Smooth muscle cell (in vitro differentiated cells): ENCODE measurements around the gene TRIM40. TPM values are rescaled to one million over a fixed set of nuclear protein-coding genes. Genes with fewer than 3 reads are reported as not detected.

Source experiments
- DNase-seq: peaks from one replicate; lab custom pipeline; 2025; ENCODE audit not compliant: unreplicated experiment; lab: John Stamatoyannopoulos, UW
- H2AFZ ChIP-seq: fragments of 200-600 bp; sonication (generic); 2 replicates; pipeline ENCODE4 v1.6.0; 2016; ENCODE audit warnings: antibody characterized with exemption, low read depth, mild to moderate bottlenecking
- H3F3A ChIP-seq: fragments of 200-600 bp; sonication (generic); 2 replicates; pipeline ENCODE4 v1.6.0; 2017; ENCODE audit warnings: antibody characterized with exemption, low read depth
- H3K27ac ChIP-seq: fragments of 200-600 bp; sonication (generic); 2 replicates; pipeline ENCODE4 v1.5.1; 2016; ENCODE audit warnings: low read depth, mild to moderate bottlenecking
- H3K27me3 ChIP-seq: fragments of 200-600 bp; sonication (generic); 2 replicates; pipeline ENCODE4 v1.6.1; 2016; ENCODE audit warnings: low read depth, mild to moderate bottlenecking
- H3K36me3 ChIP-seq: fragments of 200-600 bp; sonication (generic); 2 replicates; pipeline ENCODE4 v1.5.1; 2016; ENCODE audit warnings: low read depth
- H3K4me1 ChIP-seq: fragments of 200-600 bp; sonication (generic); 2 replicates; pipeline ENCODE4 v1.5.1; 2016; ENCODE audit warnings: low read depth
- H3K4me2 ChIP-seq: fragments of 200-600 bp; sonication (generic); 2 replicates; pipeline ENCODE4 v1.6.0; 2016; ENCODE audit warnings: mild to moderate bottlenecking
- H3K4me3 ChIP-seq: fragments of 200-600 bp; sonication (generic); 2 replicates; pipeline ENCODE4 v1.5.1; 2016; ENCODE audit warnings: mild to moderate bottlenecking
- H3K79me2 ChIP-seq: fragments of 200-600 bp; sonication (generic); 2 replicates; pipeline ENCODE4 v1.6.0; 2016; ENCODE audit warnings: low read depth, mild to moderate bottlenecking
- H3K9ac ChIP-seq: fragments of 200-600 bp; sonication (generic); 2 replicates; pipeline ENCODE4 v1.6.0; 2016; ENCODE audit warnings: low read depth
- H3K9me3 ChIP-seq: fragments of 200-600 bp; sonication (generic); replicated peaks from 2 replicates; pipeline ENCODE4 v1.5.1; 2016; ENCODE audit warnings: low read depth
- H4K20me1 ChIP-seq: fragments of 200-600 bp; sonication (generic); 2 replicates; pipeline ENCODE4 v1.6.0; 2016; ENCODE audit warnings: low read depth
- WGBS: methylation state at CpG from one replicate; pipeline ENCODE4 v1.1.7; 2016; ENCODE audit warnings: low lambda C conversion rate; 5-methylcytosine and 5-hydroxymethylcytosine counted together
- polyA plus RNA-seq: library from polyadenylated mRNA; unstranded; fragments of >200 nt; fragmentation: Nextera tagmentation; extraction: Ambion mirVana; gene quantifications from 2 replicates; pipeline ENCODE4 v1.2.1, GENCODE V29; 2016
- total RNA-seq: library from RNA; depleted of rRNA; stranded (reverse); fragments of >200 nt; gene quantifications from 2 replicates; pipeline ENCODE4 v1.2.3, GENCODE V29; 2014
- TF ChIP-seq, protein P1 (sequence below): fragments of 200-600 bp; sonication (generic); IDR thresholded peaks from 2 replicates; pipeline ENCODE4 v1.5.1; 2017; ENCODE audit warnings: borderline replicate concordance, mild to moderate bottlenecking, antibody characterized with exemption; ENCODE audit not compliant: insufficient read depth, poor library complexity, severe bottlenecking

The TRIM40 gene
- total and polyA plus RNA-seq, 2 experiments from 2014 or later: not detected

GRCh38 chr6:30171677-30172471 lies 35.9 kb downstream of the TRIM40 start:
- no peaks in the 10 kb centered on the region for H3K36me3 ChIP-seq
- TF ChIP-seq, protein P1, sequence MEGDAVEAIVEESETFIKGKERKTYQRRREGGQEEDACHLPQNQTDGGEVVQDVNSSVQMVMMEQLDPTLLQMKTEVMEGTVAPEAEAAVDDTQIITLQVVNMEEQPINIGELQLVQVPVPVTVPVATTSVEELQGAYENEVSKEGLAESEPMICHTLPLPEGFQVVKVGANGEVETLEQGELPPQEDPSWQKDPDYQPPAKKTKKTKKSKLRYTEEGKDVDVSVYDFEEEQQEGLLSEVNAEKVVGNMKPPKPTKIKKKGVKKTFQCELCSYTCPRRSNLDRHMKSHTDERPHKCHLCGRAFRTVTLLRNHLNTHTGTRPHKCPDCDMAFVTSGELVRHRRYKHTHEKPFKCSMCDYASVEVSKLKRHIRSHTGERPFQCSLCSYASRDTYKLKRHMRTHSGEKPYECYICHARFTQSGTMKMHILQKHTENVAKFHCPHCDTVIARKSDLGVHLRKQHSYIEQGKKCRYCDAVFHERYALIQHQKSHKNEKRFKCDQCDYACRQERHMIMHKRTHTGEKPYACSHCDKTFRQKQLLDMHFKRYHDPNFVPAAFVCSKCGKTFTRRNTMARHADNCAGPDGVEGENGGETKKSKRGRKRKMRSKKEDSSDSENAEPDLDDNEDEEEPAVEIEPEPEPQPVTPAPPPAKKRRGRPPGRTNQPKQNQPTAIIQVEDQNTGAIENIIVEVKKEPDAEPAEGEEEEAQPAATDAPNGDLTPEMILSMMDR: no peak
- H3K9me3 ChIP-seq: no peaks in the 10 kb centered on the region
- H2AFZ ChIP-seq: peak overlapping the region; percentile 36
- no peaks in the 10 kb centered on the region for H3F3A ChIP-seq
- DNase-seq: no peak
- H3K27me3 ChIP-seq: peaks cover 90% of the 10 kb centered on the region
- H3K4me3 ChIP-seq: peak overlapping the region; percentile 34
- H3K4me2 ChIP-seq: peak overlapping the region; percentile 77
- 7% methylated on average over 53 of the region's 62 CpGs for WGBS
- no peaks in the 10 kb centered on the region for H3K79me2 ChIP-seq
- H4K20me1 ChIP-seq: no peaks in the 10 kb centered on the region
- no peak overlapping the region for H3K9ac ChIP-seq
- H3K27ac ChIP-seq: no peak overlapping the region
- H3K4me1 ChIP-seq: peaks cover 5% of the 10 kb centered on the region

DNA sequence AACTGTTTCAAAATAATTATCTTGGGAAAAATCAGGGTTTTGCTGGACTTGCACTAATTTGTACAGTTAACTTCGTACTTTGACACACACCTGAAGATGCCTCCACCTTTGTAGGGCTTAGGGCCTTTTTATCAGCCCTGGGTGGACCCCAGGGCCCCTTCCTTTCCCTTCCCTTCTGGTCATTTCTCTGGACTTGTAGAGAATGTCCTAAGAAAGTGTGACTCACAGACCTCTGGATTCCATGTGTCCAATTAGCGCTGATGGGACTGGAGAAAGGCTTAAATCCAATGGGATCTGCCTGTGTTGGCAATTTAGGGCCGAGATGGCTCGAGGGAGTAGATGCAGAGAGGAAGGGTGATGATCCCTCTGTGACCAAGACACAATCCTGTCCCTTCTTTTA lies 36.7 kb downstream of the TRIM40 start:
- no peaks in the 10 kb centered on the region for H3K9me3 ChIP-seq
- no peaks in the 10 kb centered on the region for H3K79me2 ChIP-seq
- H3K27me3 ChIP-seq: peaks cover 90% of the 10 kb centered on the region
- TF ChIP-seq, protein P1: no peak
- peak overlapping the region; percentile 77 for H3K4me2 ChIP-seq
- no peaks in the 10 kb centered on the region for H3K36me3 ChIP-seq
- H2AFZ ChIP-seq: no peak overlapping the region
- H3F3A ChIP-seq: no peaks in the 10 kb centered on the region
- peaks cover 5% of the 10 kb centered on the region for H3K4me1 ChIP-seq
- DNase-seq: no peak
- H3K9ac ChIP-seq: no peak overlapping the region
- WGBS: 48% methylated on average over 4 of the region's 4 CpGs
- H3K4me3 ChIP-seq: no peak overlapping the region
- H4K20me1 ChIP-seq: no peaks in the 10 kb centered on the region
- H3K27ac ChIP-seq: no peak overlapping the region

- Histone ChIP-seq H3K9ac (no peak overlapping the region), H3F3A (no peaks in the 10 kb centered on the region), H3K79me2 (no peaks in the 10 kb centered on the region), H3K27me3 (peaks cover 66% of the 10 kb centered on the region), H3K4me2 (no peak overlapping the region), H2AFZ (no peak overlapping the region), H3K9me3 (no peaks in the 10 kb centered on the region), H4K20me1 (no peaks in the 10 kb centered on the region), H3K4me1 (peaks cover 5% of the 10 kb centered on the region), H3K27ac (no peak overlapping the region), H3K36me3 (no peaks in the 10 kb centered on the region), H3K4me3 (no peak overlapping the region)
- no peak for DNase-seq
- 75% methylated on average over 2 of the region's 2 CpGs for WGBS
- TF ChIP-seq, protein P1: no peak
These were observed 39.8 kb downstream of the TRIM40 start for GRCh38 chr6:30175765-30176164.

- Histone ChIP-seq H3F3A (no peaks in the 10 kb centered on the region), H4K20me1 (no peaks in the 10 kb centered on the region), H3K36me3 (no peaks in the 10 kb centered on the region), H3K4me1 (no peaks in the 10 kb centered on the region), H2AFZ (no peak overlapping the region), H3K27me3 (peaks cover 41% of the 10 kb centered on the region), H3K4me2 (no peak overlapping the region), H3K79me2 (no peaks in the 10 kb centered on the region), H3K9me3 (no peaks in the 10 kb centered on the region), H3K9ac (no peak overlapping the region), H3K4me3 (no peak overlapping the region), H3K27ac (no peak overlapping the region)
- no peak for DNase-seq
- TF ChIP-seq, protein P1: no peak
- 97% methylated on average over 1 of the region's 1 CpG for WGBS
These were observed 42.9 kb downstream of the TRIM40 start for GRCh38 chr6:30178837-30179236.
